Smooth muscle cell (in vitro differentiated cells): ENCODE measurements around the gene GALNT9. TPM values are rescaled to one million over a fixed set of nuclear protein-coding genes. Genes with fewer than 3 reads are reported as not detected.

Experiments
- DNase-seq: peaks from one replicate; lab custom pipeline; 2025; ENCODE audit not compliant: unreplicated experiment; lab: John Stamatoyannopoulos, UW
- H2AFZ ChIP-seq: fragments of 200-600 bp; sonication (generic); 2 replicates; pipeline ENCODE4 v1.6.0; 2016; ENCODE audit warnings: antibody characterized with exemption, low read depth, mild to moderate bottlenecking
- H3F3A ChIP-seq: fragments of 200-600 bp; sonication (generic); 2 replicates; pipeline ENCODE4 v1.6.0; 2017; ENCODE audit warnings: antibody characterized with exemption, low read depth
- H3K27ac ChIP-seq: fragments of 200-600 bp; sonication (generic); 2 replicates; pipeline ENCODE4 v1.5.1; 2016; ENCODE audit warnings: low read depth, mild to moderate bottlenecking
- H3K27me3 ChIP-seq: fragments of 200-600 bp; sonication (generic); 2 replicates; pipeline ENCODE4 v1.6.1; 2016; ENCODE audit warnings: low read depth, mild to moderate bottlenecking
- H3K36me3 ChIP-seq: fragments of 200-600 bp; sonication (generic); 2 replicates; pipeline ENCODE4 v1.5.1; 2016; ENCODE audit warnings: low read depth
- H3K4me1 ChIP-seq: fragments of 200-600 bp; sonication (generic); 2 replicates; pipeline ENCODE4 v1.5.1; 2016; ENCODE audit warnings: low read depth
- H3K4me2 ChIP-seq: fragments of 200-600 bp; sonication (generic); 2 replicates; pipeline ENCODE4 v1.6.0; 2016; ENCODE audit warnings: mild to moderate bottlenecking
- H3K4me3 ChIP-seq: fragments of 200-600 bp; sonication (generic); 2 replicates; pipeline ENCODE4 v1.5.1; 2016; ENCODE audit warnings: mild to moderate bottlenecking
- H3K79me2 ChIP-seq: fragments of 200-600 bp; sonication (generic); 2 replicates; pipeline ENCODE4 v1.6.0; 2016; ENCODE audit warnings: low read depth, mild to moderate bottlenecking
- H3K9ac ChIP-seq: fragments of 200-600 bp; sonication (generic); 2 replicates; pipeline ENCODE4 v1.6.0; 2016; ENCODE audit warnings: low read depth
- H3K9me3 ChIP-seq: fragments of 200-600 bp; sonication (generic); replicated peaks from 2 replicates; pipeline ENCODE4 v1.5.1; 2016; ENCODE audit warnings: low read depth
- H4K20me1 ChIP-seq: fragments of 200-600 bp; sonication (generic); 2 replicates; pipeline ENCODE4 v1.6.0; 2016; ENCODE audit warnings: low read depth
- CTCF ChIP-seq: fragments of 200-600 bp; sonication (generic); IDR thresholded peaks from 2 replicates; pipeline ENCODE4 v1.5.1; 2017; ENCODE audit warnings: borderline replicate concordance, mild to moderate bottlenecking, antibody characterized with exemption; ENCODE audit not compliant: insufficient read depth, poor library complexity, severe bottlenecking
- whole genome bisulfite sequencing: methylation state at CpG from one replicate; pipeline ENCODE4 v1.1.7; 2016; ENCODE audit warnings: low lambda C conversion rate; 5-methylcytosine and 5-hydroxymethylcytosine counted together
- polyA plus RNA-seq: library from polyadenylated mRNA; unstranded; fragments of >200 nt; fragmentation: Nextera tagmentation; extraction: Ambion mirVana; gene quantifications from 2 replicates; pipeline ENCODE4 v1.2.1, GENCODE V29; 2016
- total RNA-seq: library from RNA; depleted of rRNA; stranded (reverse); fragments of >200 nt; gene quantifications from 2 replicates; pipeline ENCODE4 v1.2.3, GENCODE V29; 2014

Gene GALNT9
- total and polyA plus RNA-seq, 2 experiments from 2014 or later = 1.1 TPM; not detected in 1

- no peak overlapping the region for H2AFZ ChIP-seq
- TF ChIP-seq CTCF = no peak
- H4K20me1 ChIP-seq = no peaks in the 10 kb centered on the region
- no peaks in the 10 kb centered on the region for H3K79me2 ChIP-seq
- H3K4me2 ChIP-seq = no peak overlapping the region
- H3K4me3 ChIP-seq = no peak overlapping the region
- no peaks in the 10 kb centered on the region for H3K9me3 ChIP-seq
- DNase-seq = no peak
- WGBS = 91% methylated on average over 19 of the region's 19 CpGs
- no peak overlapping the region for H3K9ac ChIP-seq
- H3F3A ChIP-seq = no peaks in the 10 kb centered on the region
- H3K27ac ChIP-seq = no peak overlapping the region
- no peaks in the 10 kb centered on the region for H3K36me3 ChIP-seq
- peaks cover 4% of the 10 kb centered on the region for H3K27me3 ChIP-seq
- no peaks in the 10 kb centered on the region for H3K4me1 ChIP-seq
These were observed 149.7 kb downstream of the GALNT9 start for GRCh38 chr12:132179431-132180362.

GRCh38 chr12:132178801-132179401, 150.5 kb downstream of the GALNT9 start:
- Histone ChIP-seq H3K9ac (no peak overlapping the region), H3K27me3 (peaks cover 12% of the 10 kb centered on the region), H3K9me3 (no peaks in the 10 kb centered on the region), H3K27ac (no peak overlapping the region), H2AFZ (no peak overlapping the region), H3K4me3 (no peak overlapping the region), H3K79me2 (no peaks in the 10 kb centered on the region), H3K4me1 (no peaks in the 10 kb centered on the region), H3F3A (no peaks in the 10 kb centered on the region), H3K36me3 (no peaks in the 10 kb centered on the region), H3K4me2 (no peak overlapping the region), H4K20me1 (no peaks in the 10 kb centered on the region)
- WGBS = 73% methylated on average over 39 of the region's 39 CpGs
- TF ChIP-seq CTCF = no peak
- DNase-seq = no peak

- Histone ChIP-seq H3F3A (no peaks in the 10 kb centered on the region), H3K9me3 (no peaks in the 10 kb centered on the region), H3K27ac (no peak overlapping the region), H3K9ac (no peak overlapping the region), H3K27me3 (peaks cover 13% of the 10 kb centered on the region), H3K4me1 (no peaks in the 10 kb centered on the region), H4K20me1 (no peaks in the 10 kb centered on the region), H3K79me2 (no peaks in the 10 kb centered on the region), H2AFZ (no peak overlapping the region), H3K36me3 (no peaks in the 10 kb centered on the region), H3K4me3 (no peak overlapping the region), H3K4me2 (no peak overlapping the region)
- no peak for DNase-seq
- no peak for TF ChIP-seq CTCF
- WGBS = 82% methylated on average over 6 of the region's 8 CpGs
These were observed 151.1 kb downstream of the GALNT9 start for GRCh38 chr12:132178316-132178715.
